Ishikawa (cell line): Measurements from ENCODE around the gene LSM3.

ENCODE experiments used
- CEBPB ChIP-seq: IDR thresholded peaks from 2 replicates; pipeline ENCODE4 v1.6.1; 2012
- CREB1 ChIP-seq: IDR thresholded peaks from 2 replicates; pipeline ENCODE4 v1.6.1; 2012; ENCODE audit warnings: low read depth
- EGR1 ChIP-seq: IDR thresholded peaks from 2 replicates; pipeline ENCODE4 v1.6.1; 2012
- EP300 ChIP-seq: IDR thresholded peaks from 2 replicates; pipeline ENCODE4 v1.6.1; 2012; ENCODE audit warnings: borderline replicate concordance
- FOXM1 ChIP-seq: IDR thresholded peaks from 2 replicates; pipeline ENCODE4 v1.6.1; 2012; ENCODE audit warnings: low read depth, borderline replicate concordance
- MAX ChIP-seq: IDR thresholded peaks from 2 replicates; pipeline ENCODE4 v1.6.1; 2012
- NFIC ChIP-seq: IDR thresholded peaks from 2 replicates; pipeline ENCODE4 v1.6.1; 2012
- RAD21 ChIP-seq: IDR thresholded peaks from 2 replicates; pipeline ENCODE4 v1.6.1; 2012; ENCODE audit warnings: low read depth
- TAF1 ChIP-seq: IDR thresholded peaks from 2 replicates; pipeline ENCODE4 v1.6.1; 2012; ENCODE audit warnings: low read depth, mild to moderate bottlenecking
- TCF12 ChIP-seq: IDR thresholded peaks from 2 replicates; pipeline ENCODE4 v1.6.1; 2012; ENCODE audit warnings: low read depth
- TEAD4 ChIP-seq: IDR thresholded peaks from 2 replicates; pipeline ENCODE4 v1.6.1; 2012
- USF1 ChIP-seq: IDR thresholded peaks from 2 replicates; pipeline ENCODE4 v1.6.1; 2012
- YY1 ChIP-seq: IDR thresholded peaks from 2 replicates; pipeline ENCODE4 v1.6.1; 2012; ENCODE audit warnings: low read depth
- ZBTB7A ChIP-seq: IDR thresholded peaks from 2 replicates; pipeline ENCODE4 v1.6.1; 2012; ENCODE audit warnings: low read depth
- TF ChIP-seq, protein P1 (sequence below): IDR thresholded peaks from 2 replicates; pipeline ENCODE4 v1.6.1; 2012; ENCODE audit warnings: low read depth, mild to moderate bottlenecking

LSM3 gene

DNA sequence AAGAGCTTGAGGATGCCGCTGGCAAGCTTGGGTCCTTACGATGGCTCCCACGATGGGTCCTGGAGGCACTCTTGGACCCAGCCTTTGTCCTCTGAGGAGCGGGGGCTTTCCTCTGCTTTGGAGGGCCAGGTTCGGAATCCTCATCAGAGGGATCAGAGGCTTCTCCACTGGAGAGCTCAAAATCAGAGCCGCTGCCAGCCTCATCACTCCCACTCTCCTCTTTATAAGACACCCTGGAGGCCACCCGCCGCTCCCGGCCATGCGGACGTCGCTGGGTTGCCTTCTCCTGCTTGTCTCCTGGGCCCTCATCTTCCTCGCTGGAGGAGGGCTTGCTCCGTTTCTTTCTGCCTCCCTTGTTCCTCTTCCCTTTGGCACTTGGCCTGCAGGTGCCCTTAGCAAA, 20.2 kb upstream of the LSM3 start:
- TF ChIP-seq YY1 (no peak), EGR1 (no peak), NFIC (no peak), EP300 (no peak), FOXM1 (no peak), TCF12 (no peak), TEAD4 (no peak), CREB1 (no peak), CEBPB (no peak), USF1 (no peak), TAF1 (no peak)
- TF ChIP-seq, protein P1, sequence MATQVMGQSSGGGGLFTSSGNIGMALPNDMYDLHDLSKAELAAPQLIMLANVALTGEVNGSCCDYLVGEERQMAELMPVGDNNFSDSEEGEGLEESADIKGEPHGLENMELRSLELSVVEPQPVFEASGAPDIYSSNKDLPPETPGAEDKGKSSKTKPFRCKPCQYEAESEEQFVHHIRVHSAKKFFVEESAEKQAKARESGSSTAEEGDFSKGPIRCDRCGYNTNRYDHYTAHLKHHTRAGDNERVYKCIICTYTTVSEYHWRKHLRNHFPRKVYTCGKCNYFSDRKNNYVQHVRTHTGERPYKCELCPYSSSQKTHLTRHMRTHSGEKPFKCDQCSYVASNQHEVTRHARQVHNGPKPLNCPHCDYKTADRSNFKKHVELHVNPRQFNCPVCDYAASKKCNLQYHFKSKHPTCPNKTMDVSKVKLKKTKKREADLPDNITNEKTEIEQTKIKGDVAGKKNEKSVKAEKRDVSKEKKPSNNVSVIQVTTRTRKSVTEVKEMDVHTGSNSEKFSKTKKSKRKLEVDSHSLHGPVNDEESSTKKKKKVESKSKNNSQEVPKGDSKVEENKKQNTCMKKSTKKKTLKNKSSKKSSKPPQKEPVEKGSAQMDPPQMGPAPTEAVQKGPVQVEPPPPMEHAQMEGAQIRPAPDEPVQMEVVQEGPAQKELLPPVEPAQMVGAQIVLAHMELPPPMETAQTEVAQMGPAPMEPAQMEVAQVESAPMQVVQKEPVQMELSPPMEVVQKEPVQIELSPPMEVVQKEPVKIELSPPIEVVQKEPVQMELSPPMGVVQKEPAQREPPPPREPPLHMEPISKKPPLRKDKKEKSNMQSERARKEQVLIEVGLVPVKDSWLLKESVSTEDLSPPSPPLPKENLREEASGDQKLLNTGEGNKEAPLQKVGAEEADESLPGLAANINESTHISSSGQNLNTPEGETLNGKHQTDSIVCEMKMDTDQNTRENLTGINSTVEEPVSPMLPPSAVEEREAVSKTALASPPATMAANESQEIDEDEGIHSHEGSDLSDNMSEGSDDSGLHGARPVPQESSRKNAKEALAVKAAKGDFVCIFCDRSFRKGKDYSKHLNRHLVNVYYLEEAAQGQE, result no peak

DNA sequence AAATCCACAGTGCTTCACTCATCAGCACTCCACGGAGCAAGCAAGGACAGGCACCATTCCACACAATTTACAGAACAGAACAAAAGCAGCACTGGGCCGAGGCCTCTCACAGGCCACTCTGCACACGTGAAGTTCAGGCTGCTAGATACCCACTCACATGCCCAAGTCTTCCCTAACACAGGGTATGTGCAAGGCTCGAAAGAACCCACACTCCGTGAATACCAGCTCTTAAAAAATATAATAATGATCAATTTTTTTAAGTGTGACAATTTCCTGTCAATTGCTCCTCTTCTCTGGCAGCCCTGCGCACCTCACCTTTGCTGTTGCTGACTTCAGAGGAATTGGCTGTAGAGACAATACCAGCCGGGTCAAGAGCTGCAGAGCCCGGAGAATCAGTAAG, 19.2 kb upstream of the LSM3 start:
- no peak for TF ChIP-seq CEBPB
- TF ChIP-seq TAF1, result no peak
- no peak for TF ChIP-seq NFIC
- no peak for TF ChIP-seq FOXM1
- TF ChIP-seq MAX, result no peak
- TF ChIP-seq EP300, result no peak
- no peak for TF ChIP-seq RAD21
- TF ChIP-seq USF1, result no peak
- no peak for TF ChIP-seq CREB1
- no peak for TF ChIP-seq YY1
- no peak for TF ChIP-seq EGR1
- TF ChIP-seq TEAD4, result no peak
- TF ChIP-seq, protein P1, result no peak
- no peak for TF ChIP-seq ZBTB7A
- TF ChIP-seq TCF12, result no peak

DNA sequence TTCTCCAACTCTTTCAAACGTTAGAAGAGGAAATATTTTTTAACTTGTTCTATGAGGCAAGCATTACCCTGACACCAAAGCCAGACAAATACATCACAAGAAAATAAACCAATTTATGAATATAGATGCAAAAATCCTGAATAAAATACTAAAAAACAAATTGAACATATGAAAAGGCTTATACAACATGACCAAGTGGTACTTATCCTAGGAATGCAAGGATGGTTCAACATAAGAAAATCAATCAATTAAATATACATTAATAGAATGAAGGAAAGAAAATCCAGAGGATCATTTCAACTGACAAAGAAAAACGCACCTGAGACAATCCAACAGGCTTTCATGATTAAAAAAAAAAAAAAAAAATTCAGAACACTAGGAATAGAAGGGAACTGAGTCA, 17.3 kb upstream of the LSM3 start:
- TF ChIP-seq USF1 (no peak), YY1 (no peak), TCF12 (no peak), RAD21 (no peak), TAF1 (no peak), NFIC (no peak), CREB1 (no peak), EGR1 (no peak), ZBTB7A (no peak), FOXM1 (no peak), EP300 (no peak), CEBPB (no peak), TEAD4 (no peak), MAX (no peak)
- TF ChIP-seq, protein P1, result no peak

DNA sequence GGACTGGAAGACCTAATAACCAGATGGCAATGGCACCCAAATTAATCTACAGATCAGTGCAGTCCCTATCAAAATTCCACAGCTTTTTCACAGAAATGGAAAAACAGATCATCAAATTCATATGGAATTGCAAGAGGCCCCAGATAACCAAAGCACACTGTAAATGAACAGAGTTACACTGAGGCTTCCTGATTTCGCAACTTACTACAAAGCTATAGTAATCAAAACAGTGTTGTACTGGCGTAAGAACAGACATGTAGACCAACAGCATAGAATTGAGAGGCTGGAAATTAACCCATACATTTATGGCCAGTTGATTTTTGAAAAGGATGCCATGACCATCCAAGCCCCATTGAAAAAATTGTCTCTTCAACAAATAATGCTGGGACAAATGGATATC, 16.4 kb upstream of the LSM3 start:
- TF ChIP-seq USF1 (no peak), FOXM1 (no peak), EP300 (no peak), CREB1 (no peak), TCF12 (no peak), RAD21 (no peak), NFIC (no peak), YY1 (no peak), CEBPB (no peak), TEAD4 (no peak), MAX (no peak), TAF1 (no peak), EGR1 (no peak)
